PC-3 (cell line): ENCODE measurements around the gene TBX1.

Source experiments
- EZH2 ChIP-seq: fragments of 300-600 bp; sonication (generic); IDR thresholded peaks from one replicate; pipeline ENCODE4 v1.6.1; 2017; ENCODE audit warnings: antibody characterized with exemption, mild to moderate bottlenecking, low read length; ENCODE audit not compliant: unreplicated experiment
- TF ChIP-seq, protein P1 (sequence below): fragments of 300-600 bp; sonication (generic); conservative IDR thresholded peaks from 2 replicates; pipeline ENCODE4 v1.5.1; 2017; ENCODE audit warnings: antibody characterized with exemption, low read depth, mild to moderate bottlenecking, low read length

- TF ChIP-seq, protein P1, sequence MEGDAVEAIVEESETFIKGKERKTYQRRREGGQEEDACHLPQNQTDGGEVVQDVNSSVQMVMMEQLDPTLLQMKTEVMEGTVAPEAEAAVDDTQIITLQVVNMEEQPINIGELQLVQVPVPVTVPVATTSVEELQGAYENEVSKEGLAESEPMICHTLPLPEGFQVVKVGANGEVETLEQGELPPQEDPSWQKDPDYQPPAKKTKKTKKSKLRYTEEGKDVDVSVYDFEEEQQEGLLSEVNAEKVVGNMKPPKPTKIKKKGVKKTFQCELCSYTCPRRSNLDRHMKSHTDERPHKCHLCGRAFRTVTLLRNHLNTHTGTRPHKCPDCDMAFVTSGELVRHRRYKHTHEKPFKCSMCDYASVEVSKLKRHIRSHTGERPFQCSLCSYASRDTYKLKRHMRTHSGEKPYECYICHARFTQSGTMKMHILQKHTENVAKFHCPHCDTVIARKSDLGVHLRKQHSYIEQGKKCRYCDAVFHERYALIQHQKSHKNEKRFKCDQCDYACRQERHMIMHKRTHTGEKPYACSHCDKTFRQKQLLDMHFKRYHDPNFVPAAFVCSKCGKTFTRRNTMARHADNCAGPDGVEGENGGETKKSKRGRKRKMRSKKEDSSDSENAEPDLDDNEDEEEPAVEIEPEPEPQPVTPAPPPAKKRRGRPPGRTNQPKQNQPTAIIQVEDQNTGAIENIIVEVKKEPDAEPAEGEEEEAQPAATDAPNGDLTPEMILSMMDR, result no peak
- TF ChIP-seq EZH2, result no peak
These were observed 8.8 kb downstream of the TBX1 start for GRCh38 chr22:19769393-19769715.
